HepG2 (cell line): ENCODE measurements around the gene CNNM2. TPM values are rescaled to one million over a fixed set of nuclear protein-coding genes. Genes with fewer than 3 reads are reported as not detected.

Experiments
- BCL3 ChIP-seq: sonication (generic); formaldehyde crosslinking; IDR thresholded peaks from 2 replicates; pipeline ENCODE4 v1.5.1; 2020; ENCODE audit warnings: mild to moderate bottlenecking, missing genetic modification reagents, moderate library complexity
- EEA1 ChIP-seq: sonication (generic); formaldehyde crosslinking; IDR thresholded peaks from 2 replicates; pipeline ENCODE4 v1.5.1; 2020; ENCODE audit warnings: mild to moderate bottlenecking, missing genetic modification reagents, borderline replicate concordance
- FOXP1 ChIP-seq, 2 experiments: fragments of 450-650 bp in 1 of 2; IDR thresholded peaks; 2 replicates each; pipeline ENCODE4 v1.6.1; 2017 to 2018; ENCODE audit warnings: antibody characterized with exemption in 1 of 2
- MIER3 ChIP-seq: IDR thresholded peaks from 2 replicates; pipeline ENCODE4 v1.6.1; 2016; ENCODE audit warnings: missing compliant biosample characterization, borderline replicate concordance
- MTERF4 ChIP-seq: sonication (generic); formaldehyde crosslinking; IDR thresholded peaks from 2 replicates; pipeline ENCODE4 v1.8.0; 2023; ENCODE audit warnings: mild to moderate bottlenecking, missing genetic modification reagents
- NFKBIZ ChIP-seq: IDR thresholded peaks from 2 replicates; pipeline ENCODE4 v1.6.1; 2018; ENCODE audit warnings: missing genetic modification reagents, missing compliant biosample characterization
- PAX8 ChIP-seq: sonication (generic); formaldehyde crosslinking; IDR thresholded peaks from 2 replicates; pipeline ENCODE4 v1.8.0; 2022; ENCODE audit warnings: mild to moderate bottlenecking, missing genetic modification reagents, borderline replicate concordance
- PLRG1 ChIP-seq: fragments of 450-650 bp; conservative IDR thresholded peaks from 2 replicates; pipeline ENCODE4 v1.6.1; 2016
- REPIN1 ChIP-seq: sonication (generic); formaldehyde crosslinking; IDR thresholded peaks from 2 replicates; pipeline ENCODE4 v1.8.0; 2022; ENCODE audit warnings: missing genetic modification reagents, low read depth, mild to moderate bottlenecking, borderline replicate concordance
- RFX1 ChIP-seq: fragments of 450-650 bp; IDR thresholded peaks from 2 replicates; pipeline ENCODE4 v1.6.1; 2017
- SAP130 ChIP-seq: IDR thresholded peaks from 2 replicates; pipeline ENCODE4 v1.6.1; 2016; ENCODE audit warnings: low read depth
- TEF ChIP-seq: sonication (generic); formaldehyde crosslinking; IDR thresholded peaks from 2 replicates; pipeline ENCODE4 v1.5.0; 2020; ENCODE audit warnings: missing genetic modification reagents
- THYN1 ChIP-seq: sonication (generic); formaldehyde crosslinking; IDR thresholded peaks from 2 replicates; pipeline ENCODE4 v1.8.1; 2023; ENCODE audit warnings: low read depth, mild to moderate bottlenecking, moderate library complexity, missing genetic modification reagents, borderline replicate concordance
- ZBTB20 ChIP-seq: sonication (generic); formaldehyde crosslinking; IDR thresholded peaks from 2 replicates; pipeline ENCODE4 v1.8.1; 2023; ENCODE audit warnings: missing genetic modification reagents, low read depth, mild to moderate bottlenecking, borderline replicate concordance
- ZNF143 ChIP-seq: sonication (generic); formaldehyde crosslinking; IDR thresholded peaks from 2 replicates; pipeline ENCODE4 v1.4.0; 2020; ENCODE audit warnings: missing genetic modification reagents
- ZNF329 ChIP-seq: sonication (generic); formaldehyde crosslinking; IDR thresholded peaks from 2 replicates; pipeline ENCODE4 v1.9.0; 2021; ENCODE audit warnings: low read depth, mild to moderate bottlenecking, missing genetic modification reagents
- ZNF512 ChIP-seq: sonication (generic); formaldehyde crosslinking; IDR thresholded peaks from 2 replicates; pipeline ENCODE4 v1.4.0; 2020; ENCODE audit warnings: mild to moderate bottlenecking, missing genetic modification reagents
- ZNF691 ChIP-seq: sonication (generic); formaldehyde crosslinking; IDR thresholded peaks from 2 replicates; pipeline ENCODE4 v1.4.0; 2020; ENCODE audit warnings: missing genetic modification reagents, low read depth, mild to moderate bottlenecking, borderline replicate concordance
- ZXDC ChIP-seq: sonication (generic); formaldehyde crosslinking; IDR thresholded peaks from 2 replicates; pipeline ENCODE4 v1.5.0; 2020; ENCODE audit warnings: mild to moderate bottlenecking, missing genetic modification reagents
- polyA plus RNA-seq, 8 experiments: library from polyadenylated mRNA; depleted of rRNA in 3 of 8; stranded (reverse) in 7 of 8; unstranded in 1 of 8; fragments of >200 nt; fragmentation: Illumina TruSeq in 4 of 8; extraction: Trizol in 4 of 8; gene quantifications; 2 replicates each; pipeline versions ENCODE4 v1.2.1 to v1.2.3, GENCODE V29; 2011 to 2016; ENCODE audit warnings: low read depth in 4 of 8, missing spikeins in 1 of 8, mixed read lengths in 1 of 8; ENCODE audit not compliant: insufficient read depth in 1 of 8
- total RNA-seq, 5 experiments: library from RNA; depleted of rRNA; stranded (reverse); fragments of >200 nt; fragmentation: Illumina TruSeq; extraction: Trizol; gene quantifications; 2 replicates each; pipeline ENCODE4 v1.2.3, GENCODE V29; 2016; ENCODE audit warnings: low read depth in 1 of 5

The CNNM2 gene
- total and polyA plus RNA-seq, 2 of the 13 experiments (the other 11 are each of a cell fraction or from before 2014, with no cell fraction given), result 7.1 to 9.0 TPM

GRCh38 chr10:102869258-102870198 is 48.6 kb upstream of the CNNM2 start, which contains the start of gene AS3MT (continued):
- peak; percentile 37; the same call in 1 of the 2 replicates for TF ChIP-seq ZNF143
- no peak for TF ChIP-seq PLRG1
- TF ChIP-seq ZNF512 (CRISPR knock-in tag), result 0 out of 2 replicates have a peak, but pooled peaks have one; percentile 10
- 0 out of 2 replicates have a peak, but pooled peaks have one; percentile 59 for TF ChIP-seq ZXDC (CRISPR knock-in tag)
- no peak for TF ChIP-seq EEA1 (CRISPR knock-in tag)
- no peak for TF ChIP-seq THYN1 (CRISPR knock-in tag)
- TF ChIP-seq BCL3, result peak; percentile 9; the same call in 1 of the 2 replicates
- peak; percentile 63; the same call in 1 of the 2 replicates for TF ChIP-seq REPIN1
- peak; percentile 10; the same call in 1 of the 2 replicates for TF ChIP-seq SAP130 (CRISPR knock-in tag)
- TF ChIP-seq MIER3 (CRISPR knock-in tag), result 0 out of 2 replicates have a peak, but pooled peaks have one; percentile 2
- no peak for TF ChIP-seq RFX1
- TF ChIP-seq TEF, result no peak
- TF ChIP-seq PAX8 (CRISPR knock-in tag), result 0 out of 2 replicates have a peak, but pooled peaks have one; percentile 53
- no peak for TF ChIP-seq NFKBIZ (CRISPR knock-in tag)
- no peak for TF ChIP-seq FOXP1 (IDR thresholded peaks at IDR 0.05)
- TF ChIP-seq FOXP1 (CRISPR knock-in tag; IDR thresholded peaks at IDR 0.05), result no peak
- TF ChIP-seq ZNF691 (CRISPR knock-in tag), result peak; percentile 74; the same call in 1 of the 2 replicates
- peak; percentile 27; the same call in 1 of the 2 replicates for TF ChIP-seq ZBTB20 (CRISPR knock-in tag)
- no peak for TF ChIP-seq ZNF329 (CRISPR knock-in tag)
- TF ChIP-seq MTERF4, result no peak
